22Rv1 (cell line): ENCODE measurements around the gene NPEPPS.
"Not testable (repeated sequence)": the region's sequence is repeated elsewhere in the genome, so short reads cannot be mapped to it uniquely, and the experiment has no call there.

Experiments
- CTCF ChIP-seq: fragments of 450-650 bp; IDR thresholded peaks from 2 replicates; pipeline ENCODE4 v1.5.1; 2017; ENCODE audit warnings: mild to moderate bottlenecking
- ZFX ChIP-seq: fragments of 450-650 bp; IDR thresholded peaks from 2 replicates; pipeline ENCODE4 v1.6.1; 2017; ENCODE audit warnings: antibody characterized with exemption, borderline replicate concordance

- TF ChIP-seq CTCF, ZFX: not testable (repeated sequence)
These were observed 28.0 kb upstream of the NPEPPS start for GRCh38 chr17:47502776-47503455.
